ENCODE results near the gene MTHFD1. TPM values are rescaled to one million over a fixed set of nuclear protein-coding genes. Genes with fewer than 3 reads are reported as not detected.
"Not testable (repeated sequence)": the region's sequence is repeated elsewhere in the genome, so short reads cannot be mapped to it uniquely, and the experiment has no call there.

The MTHFD1 gene
- total RNA-seq, 3 donors from 2014 or later: 35.9 to 73.3 (median 37.3) TPM

DNA sequence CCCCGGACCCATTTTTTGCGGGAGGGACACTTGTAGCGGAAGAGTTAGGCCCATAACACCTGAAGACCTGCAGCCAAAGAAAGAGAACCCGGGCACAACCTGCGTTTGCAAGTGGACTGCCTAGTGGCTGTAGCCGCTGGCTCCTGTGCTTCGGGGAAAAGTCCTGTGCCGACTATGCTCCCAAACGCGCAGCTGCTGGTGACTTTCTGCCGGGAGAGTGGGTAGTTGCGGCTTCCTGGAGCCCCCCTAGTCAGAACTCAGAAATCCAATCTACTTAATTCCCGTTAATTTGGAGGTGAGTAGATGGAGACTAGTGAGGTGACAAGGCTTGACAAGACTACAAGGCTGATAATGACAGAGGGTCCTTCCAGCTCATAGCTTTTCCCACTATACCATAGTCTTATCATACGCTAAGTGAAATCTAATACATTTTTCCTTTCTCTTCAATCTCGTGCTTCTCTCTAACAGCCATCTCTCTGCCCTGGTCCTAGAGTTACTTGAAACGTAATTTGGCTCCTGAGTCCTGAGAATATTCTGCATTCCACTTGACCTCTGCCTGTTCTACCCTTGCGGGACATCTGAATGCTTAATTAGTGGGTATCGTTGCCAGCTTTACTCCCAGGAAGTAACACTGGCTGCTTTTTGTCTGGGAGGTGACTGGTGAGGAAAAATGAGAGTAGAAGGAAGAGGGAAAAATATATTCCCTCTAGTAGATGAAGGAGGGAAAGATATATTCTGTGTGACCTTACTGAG, 556 bp downstream of the MTHFD1 start:
- peaks cover 9% of the 10 kb centered on the region for H3K4me1 ChIP-seq (ENCODE audit: low read depth)
- DNase-seq: peak in 2 of 3 donors; percentile 48 to 66
- H3K36me3 ChIP-seq (ENCODE audit: low read depth): no peaks in the 10 kb centered on the region
- H3K9me3 ChIP-seq: no peaks in the 10 kb centered on the region
- ATAC-seq: peak; percentile 42
- intact Hi-C loops (cut with DNase I, micrococcal nuclease): no loop called here
- TF ChIP-seq, protein P1, sequence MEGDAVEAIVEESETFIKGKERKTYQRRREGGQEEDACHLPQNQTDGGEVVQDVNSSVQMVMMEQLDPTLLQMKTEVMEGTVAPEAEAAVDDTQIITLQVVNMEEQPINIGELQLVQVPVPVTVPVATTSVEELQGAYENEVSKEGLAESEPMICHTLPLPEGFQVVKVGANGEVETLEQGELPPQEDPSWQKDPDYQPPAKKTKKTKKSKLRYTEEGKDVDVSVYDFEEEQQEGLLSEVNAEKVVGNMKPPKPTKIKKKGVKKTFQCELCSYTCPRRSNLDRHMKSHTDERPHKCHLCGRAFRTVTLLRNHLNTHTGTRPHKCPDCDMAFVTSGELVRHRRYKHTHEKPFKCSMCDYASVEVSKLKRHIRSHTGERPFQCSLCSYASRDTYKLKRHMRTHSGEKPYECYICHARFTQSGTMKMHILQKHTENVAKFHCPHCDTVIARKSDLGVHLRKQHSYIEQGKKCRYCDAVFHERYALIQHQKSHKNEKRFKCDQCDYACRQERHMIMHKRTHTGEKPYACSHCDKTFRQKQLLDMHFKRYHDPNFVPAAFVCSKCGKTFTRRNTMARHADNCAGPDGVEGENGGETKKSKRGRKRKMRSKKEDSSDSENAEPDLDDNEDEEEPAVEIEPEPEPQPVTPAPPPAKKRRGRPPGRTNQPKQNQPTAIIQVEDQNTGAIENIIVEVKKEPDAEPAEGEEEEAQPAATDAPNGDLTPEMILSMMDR (IDR thresholded peaks at IDR 0.05): no peak
- peak overlapping the region; percentile 51 for H3K4me3 ChIP-seq

DNA sequence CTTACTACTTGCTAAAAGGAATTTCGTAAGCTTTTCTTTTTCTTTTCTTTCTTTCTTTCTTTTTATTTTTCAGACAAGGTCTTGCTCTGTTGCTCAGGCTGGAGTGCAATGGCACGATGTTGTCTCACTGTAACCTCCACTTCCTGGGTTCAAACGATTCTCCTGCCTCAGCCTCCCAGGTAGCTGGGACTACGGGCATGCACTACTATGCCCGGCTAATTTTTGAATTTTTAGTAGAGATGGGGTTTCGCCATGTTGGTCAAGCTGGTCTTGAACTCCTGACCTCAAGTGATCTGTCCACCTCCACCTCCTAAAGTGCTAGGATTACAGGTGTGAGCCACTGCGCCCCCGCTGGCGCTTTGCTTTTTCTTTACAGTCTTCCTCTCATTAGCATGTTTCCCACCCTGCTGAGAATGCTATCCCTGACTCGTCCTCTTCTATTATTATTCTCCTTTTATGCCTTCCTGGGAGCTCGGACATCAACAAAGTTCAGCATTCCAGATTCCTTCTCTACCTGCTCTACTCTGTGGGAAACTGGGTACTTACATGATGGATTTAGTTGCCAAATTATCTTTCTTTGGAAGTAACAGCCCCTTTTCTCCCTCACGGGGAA, 3.1 kb downstream of the MTHFD1 start:
- Histone ChIP-seq H3K4me1 (ENCODE audit: low read depth) (peaks cover 9% of the 10 kb centered on the region), H3K4me3 (no peak overlapping the region), H3K9me3 (no peaks in the 10 kb centered on the region), H3K36me3 (ENCODE audit: low read depth) (no peaks in the 10 kb centered on the region)
- TF ChIP-seq, protein P1 (IDR thresholded peaks at IDR 0.05): no peak
- ATAC-seq: no peak
- DNase-seq: no peak
- intact Hi-C loops (cut with DNase I, micrococcal nuclease): no loop called here

DNA sequence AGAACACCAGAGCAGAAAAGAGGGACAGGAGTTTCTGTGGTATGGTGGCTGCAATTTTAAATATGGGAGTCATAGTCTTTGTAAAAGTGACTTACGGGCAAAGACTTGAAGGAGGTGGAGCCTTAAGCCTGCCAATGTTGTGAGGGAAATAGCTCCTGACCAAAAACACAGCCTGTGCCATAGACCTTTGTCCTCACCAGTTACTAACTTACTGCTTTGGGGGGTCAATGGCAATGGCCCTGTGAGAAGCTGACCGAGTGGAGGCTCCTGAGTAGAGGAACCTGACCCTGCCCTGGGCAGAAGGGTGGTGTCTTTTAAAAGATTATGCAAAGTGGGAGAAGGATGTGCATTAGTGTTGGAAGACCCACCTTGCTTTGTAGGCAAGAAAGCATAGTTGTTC, 3.8 kb downstream of the MTHFD1 start:
- Histone ChIP-seq H3K4me1 (ENCODE audit: low read depth) (peaks cover 9% of the 10 kb centered on the region), H3K9me3 (no peaks in the 10 kb centered on the region), H3K4me3 (no peak overlapping the region), H3K36me3 (ENCODE audit: low read depth) (no peaks in the 10 kb centered on the region)
- no peak for DNase-seq
- ATAC-seq: no peak
- TF ChIP-seq, protein P1 (IDR thresholded peaks at IDR 0.05): no peak
- intact Hi-C loops (cut with DNase I, micrococcal nuclease): no loop called here

DNA sequence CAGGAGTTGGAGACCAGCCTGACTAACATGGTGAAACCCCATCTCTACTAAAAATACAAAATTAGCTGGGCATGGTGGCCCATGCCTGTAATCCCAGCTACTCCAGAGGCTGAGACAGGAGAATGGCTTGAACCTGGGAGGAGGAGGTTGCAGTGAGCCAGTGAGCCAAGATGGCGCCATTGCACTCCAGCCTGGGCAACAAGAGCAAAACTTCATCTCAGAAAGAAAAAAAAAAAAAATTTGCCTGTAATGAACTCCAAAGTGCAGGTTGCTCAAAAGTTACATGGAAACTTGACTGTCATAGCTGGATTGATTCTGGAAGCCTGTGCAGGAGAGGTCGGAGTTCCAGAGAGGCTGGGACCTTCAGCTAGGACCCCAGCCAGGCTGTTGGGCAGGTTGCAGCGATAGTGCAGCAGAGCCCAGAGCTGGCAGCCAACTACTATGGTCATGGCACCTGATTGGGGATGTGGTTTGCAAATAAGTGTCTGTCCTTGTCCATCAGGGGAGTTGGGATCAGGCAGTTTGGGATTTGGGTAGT, 5.1 kb downstream of the MTHFD1 start:
- DNase-seq; H3K4me1 ChIP-seq (ENCODE audit: low read depth); H3K36me3 ChIP-seq (ENCODE audit: low read depth); H3K4me3 ChIP-seq; ATAC-seq; intact Hi-C loops (cut with DNase I, micrococcal nuclease); H3K9me3 ChIP-seq: not testable (repeated sequence)

DNA sequence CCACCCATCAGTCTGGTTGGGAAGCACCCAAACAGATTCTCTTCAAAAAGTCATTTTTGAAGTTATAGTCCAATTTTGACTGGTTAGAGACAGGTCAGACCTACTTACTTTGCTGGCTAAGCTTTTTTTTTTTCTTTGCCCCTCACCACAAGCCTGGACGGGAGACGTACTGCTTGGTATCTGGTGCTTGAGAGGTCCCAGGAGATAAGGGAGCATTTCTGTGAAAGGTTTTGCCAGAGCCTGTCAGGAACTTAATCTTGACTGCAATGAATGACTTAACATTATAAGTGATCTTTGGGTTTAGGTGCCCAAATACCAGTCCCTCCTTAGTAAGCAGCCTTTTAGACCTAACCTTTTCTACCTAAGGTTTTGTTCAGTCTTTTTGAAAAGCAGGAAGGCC, 6.3 kb downstream of the MTHFD1 start:
- TF ChIP-seq, protein P1 (IDR thresholded peaks at IDR 0.05): no peak
- Histone ChIP-seq H3K4me1 (ENCODE audit: low read depth) (peaks cover 3% of the 10 kb centered on the region), H3K4me3 (no peak overlapping the region), H3K36me3 (ENCODE audit: low read depth) (no peaks in the 10 kb centered on the region), H3K9me3 (no peaks in the 10 kb centered on the region)
- DNase-seq (no peak), ATAC-seq (no peak)
- intact Hi-C loops (cut with DNase I, micrococcal nuclease): no loop called here

DNA sequence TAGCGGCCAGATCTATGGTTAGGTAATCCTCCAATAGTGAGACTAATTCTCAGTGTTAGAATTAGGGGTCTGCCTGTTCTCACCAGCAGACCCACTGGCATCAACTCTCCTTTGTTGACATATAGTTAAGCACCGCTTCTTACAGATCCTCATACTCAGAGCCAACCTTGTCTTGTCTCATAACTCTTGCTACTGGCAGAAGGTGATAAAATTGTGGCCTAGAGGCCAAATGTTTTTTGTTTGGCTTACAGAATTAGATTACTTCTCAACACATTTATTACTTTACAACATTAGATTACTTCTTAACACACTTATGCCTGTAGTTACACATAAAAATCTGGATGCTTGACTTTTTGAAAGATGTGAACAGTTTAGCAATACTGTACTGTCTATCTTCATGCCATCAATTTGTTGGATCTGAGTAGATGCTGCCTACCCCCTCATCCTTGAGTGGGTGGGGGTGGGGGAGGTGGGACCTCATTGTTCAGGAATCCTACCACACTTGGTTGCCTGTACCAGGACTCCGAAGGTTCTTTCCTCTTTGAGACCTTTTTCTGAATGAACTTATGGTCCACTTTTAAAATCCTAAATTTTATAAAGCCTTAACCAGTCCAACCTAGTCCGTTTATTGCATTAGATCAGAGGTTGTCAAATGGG, 7.0 kb downstream of the MTHFD1 start:
- TF ChIP-seq, protein P1 (IDR thresholded peaks at IDR 0.05): no peak
- intact Hi-C loops (cut with DNase I, micrococcal nuclease): no loop called here
- Histone ChIP-seq H3K4me3 (no peak overlapping the region), H3K4me1 (ENCODE audit: low read depth) (no peaks in the 10 kb centered on the region), H3K9me3 (no peaks in the 10 kb centered on the region), H3K36me3 (ENCODE audit: low read depth) (no peaks in the 10 kb centered on the region)
- DNase-seq (no peak), ATAC-seq (peak; percentile 29)
